Bronchial epithelial cell (primary cell): Measurements from ENCODE around the gene CLN6. TPM values are rescaled to one million over a fixed set of nuclear protein-coding genes. Genes with fewer than 3 reads are reported as not detected.
"Not testable (repeated sequence)": the region's sequence is repeated elsewhere in the genome, so short reads cannot be mapped to it uniquely, and the experiment has no call there.

ENCODE experiments used
- DNase-seq: peaks from one replicate; pipeline ENCODE4 v3.0.0-alpha.2; 2010; ENCODE audit warnings: low read depth
- FAIRE-seq: peaks from 2 replicates; lab custom pipeline; 2011; peaks lifted over from hg19 to GRCh38; lab: Jason Lieb, UNC
- H3K27me3 ChIP-seq: 2 replicates; pipeline ENCODE4 v1.5.1; 2011; ENCODE audit warnings: low read length; ENCODE audit not compliant: control insufficient read depth, insufficient read depth
- H3K36me3 ChIP-seq: 2 replicates; pipeline ENCODE4 v1.5.1; 2011; ENCODE audit warnings: low read length; ENCODE audit not compliant: control insufficient read depth, insufficient read depth
- H3K4me3 ChIP-seq: 2 replicates; pipeline ENCODE4 v1.5.1; 2011; ENCODE audit warnings: mild to moderate bottlenecking, low read depth, low read length, control low read depth
- CTCF ChIP-seq: IDR thresholded peaks from 2 replicates; pipeline ENCODE4 v1.5.1; 2011; ENCODE audit warnings: mild to moderate bottlenecking, moderate library complexity, low read length, control low read depth, inconsistent platforms; ENCODE audit not compliant: insufficient read depth, severe bottlenecking
- total RNA-seq: library from RNA; depleted of rRNA; stranded (reverse); fragments of >200 nt; gene quantifications from 2 replicates; pipeline ENCODE4 v1.2.1, GENCODE V29; 2014

Gene CLN6
- total RNA-seq, 1 donor from 2014 or later: 8.2 TPM

- H3K4me3 ChIP-seq: no peak overlapping the region
- DNase-seq: peak; percentile 72
- no peaks in the 10 kb centered on the region for H3K27me3 ChIP-seq
- no peak for FAIRE-seq
- H3K36me3 ChIP-seq: no peaks in the 10 kb centered on the region
- no peak for TF ChIP-seq CTCF
Observed at GRCh38 chr15:68235022-68235421, 5.5 kb upstream of the CLN6 start.

- not testable (repeated sequence) for H3K27me3 ChIP-seq, FAIRE-seq, H3K36me3 ChIP-seq, H3K4me3 ChIP-seq, DNase-seq
Observed at GRCh38 chr15:68234520-68234919, 5.0 kb upstream of the CLN6 start.

- no peak for DNase-seq
- H3K36me3 ChIP-seq: no peaks in the 10 kb centered on the region
- no peak overlapping the region for H3K4me3 ChIP-seq
- TF ChIP-seq CTCF: no peak
- H3K27me3 ChIP-seq: no peaks in the 10 kb centered on the region
- FAIRE-seq: no peak
Observed at GRCh38 chr15:68234060-68234459, 4.5 kb upstream of the CLN6 start.

GRCh38 chr15:68232937-68233336, 3.4 kb upstream of the CLN6 start:
- no peak for TF ChIP-seq CTCF
- FAIRE-seq: no peak
- DNase-seq: no peak

GRCh38 chr15:68232449-68232848, 2.9 kb upstream of the CLN6 start:
- DNase-seq (no peak), FAIRE-seq (no peak)
- H3K27me3 ChIP-seq: no peaks in the 10 kb centered on the region
- H3K36me3 ChIP-seq: no peaks in the 10 kb centered on the region
- TF ChIP-seq CTCF: no peak
- H3K4me3 ChIP-seq: no peak overlapping the region

More at GRCh38 chr15:68232937-68233336, 3.4 kb upstream of the CLN6 start:
- Histone ChIP-seq H3K4me3 (no peak overlapping the region), H3K36me3 (no peaks in the 10 kb centered on the region), H3K27me3 (no peaks in the 10 kb centered on the region)

- Histone ChIP-seq H3K27me3 (no peaks in the 10 kb centered on the region), H3K4me3 (no peak overlapping the region), H3K36me3 (no peaks in the 10 kb centered on the region)
- TF ChIP-seq CTCF: no peak
- no peak for FAIRE-seq
- DNase-seq: no peak
Observed at GRCh38 chr15:68231102-68231818, 1.7 kb upstream of the CLN6 start.
